SK-N-SH (cell line): Measurements from ENCODE around the gene FATE1.

Source experiments
- CTCF ChIP-seq: fragments of 200-600 bp; sonication (generic); IDR thresholded peaks from 2 replicates; pipeline ENCODE4 v1.6.1; 2017; ENCODE audit warnings: antibody characterized with exemption, mild to moderate bottlenecking, moderate library complexity
- JUND ChIP-seq: IDR thresholded peaks from 2 replicates; pipeline ENCODE4 v1.4.0; 2012
- RCOR1 ChIP-seq: fragments of 150-350 bp; IDR thresholded peaks from 2 replicates; pipeline ENCODE4 v1.6.1; 2017; ENCODE audit warnings: antibody characterized with exemption, low read length
- TF ChIP-seq, protein P1 (sequence below): IDR thresholded peaks from 2 replicates; pipeline ENCODE4 v1.4.0; 2012; ENCODE audit warnings: low read depth

GRCh38 chrX:151741606-151742005, 25.8 kb downstream of the FATE1 start:
- no peak for TF ChIP-seq CTCF
- TF ChIP-seq, protein P1, sequence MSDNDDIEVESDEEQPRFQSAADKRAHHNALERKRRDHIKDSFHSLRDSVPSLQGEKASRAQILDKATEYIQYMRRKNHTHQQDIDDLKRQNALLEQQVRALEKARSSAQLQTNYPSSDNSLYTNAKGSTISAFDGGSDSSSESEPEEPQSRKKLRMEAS = no peak
- TF ChIP-seq JUND = no peak
- TF ChIP-seq RCOR1 = no peak
